GM19193 (cell line): Measurements from ENCODE around the gene GNAI1.

Source experiments
- POLR2A ChIP-seq: IDR thresholded peaks from 4 replicates; pipeline ENCODE4 v1.6.1; 2011; ENCODE audit not compliant: insufficient read depth, insufficient read length; ENCODE audit errors: extremely low read depth

GNAI1 gene

GRCh38 chr7:80141376-80141775 lies 6.7 kb downstream of the GNAI1 start:
- no peak for TF ChIP-seq POLR2A

GRCh38 chr7:80142853-80143580 lies 8.4 kb downstream of the GNAI1 start:
- TF ChIP-seq POLR2A, result no peak

GRCh38 chr7:80145780-80146422 lies 11.3 kb downstream of the GNAI1 start:
- TF ChIP-seq POLR2A, result no peak

- TF ChIP-seq POLR2A, result no peak
Observed at GRCh38 chr7:80146545-80147182, 12.0 kb downstream of the GNAI1 start.

- TF ChIP-seq POLR2A, result no peak
Observed at GRCh38 chr7:80147543-80148391, 13.1 kb downstream of the GNAI1 start.

GRCh38 chr7:80150611-80151273 lies 16.1 kb downstream of the GNAI1 start:
- TF ChIP-seq POLR2A, result no peak

- no peak for TF ChIP-seq POLR2A
Observed at GRCh38 chr7:80151274-80151665, 16.6 kb downstream of the GNAI1 start.

GRCh38 chr7:80153446-80153845 lies 18.8 kb downstream of the GNAI1 start:
- TF ChIP-seq POLR2A, result no peak

GRCh38 chr7:80154656-80155333 lies 20.2 kb downstream of the GNAI1 start:
- TF ChIP-seq POLR2A, result no peak

GRCh38 chr7:80155374-80155773 lies 20.7 kb downstream of the GNAI1 start:
- no peak for TF ChIP-seq POLR2A

- TF ChIP-seq POLR2A, result no peak
Observed at GRCh38 chr7:80159802-80160201, 25.2 kb downstream of the GNAI1 start.

- TF ChIP-seq POLR2A, result no peak
Observed at GRCh38 chr7:80161466-80161865, 26.8 kb downstream of the GNAI1 start.

- no peak for TF ChIP-seq POLR2A
Observed at GRCh38 chr7:80165177-80165576, 30.5 kb downstream of the GNAI1 start.

GRCh38 chr7:80170445-80170844 lies 35.8 kb downstream of the GNAI1 start:
- TF ChIP-seq POLR2A, result no peak
